Measurements from ENCODE around the gene GALK2. TPM values are rescaled to one million over a fixed set of nuclear protein-coding genes. Genes with fewer than 3 reads are reported as not detected.
"Not testable (repeated sequence)": the region's sequence is repeated elsewhere in the genome, so short reads cannot be mapped to it uniquely, and the experiment has no call there.

Gene GALK2
- total RNA-seq, 1 donor from 2014 or later: 38.3 TPM

DNA sequence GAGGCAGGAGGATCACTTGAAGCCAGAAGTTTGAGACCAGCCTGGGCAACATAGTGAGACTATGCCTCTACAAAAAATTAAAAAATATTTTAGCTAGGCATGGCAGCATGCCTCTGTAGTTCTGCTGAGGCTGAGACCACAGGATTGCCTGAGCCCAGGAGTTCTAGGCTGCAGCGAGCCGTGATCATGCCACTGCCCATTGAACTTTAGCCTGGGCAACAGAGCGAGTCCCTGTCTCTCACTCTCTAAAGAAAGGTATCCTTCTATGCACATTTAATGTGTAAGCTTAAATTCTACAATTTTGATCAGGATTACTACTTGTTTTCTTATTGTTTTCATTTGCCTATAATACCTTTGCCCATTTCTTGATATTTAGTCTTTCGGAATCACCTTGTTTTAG, 26.8 kb downstream of the GALK2 start:
- ATAC-seq: no peak
- no peak for DNase-seq
- intact Hi-C loops (cut with micrococcal nuclease): no loop called here

DNA sequence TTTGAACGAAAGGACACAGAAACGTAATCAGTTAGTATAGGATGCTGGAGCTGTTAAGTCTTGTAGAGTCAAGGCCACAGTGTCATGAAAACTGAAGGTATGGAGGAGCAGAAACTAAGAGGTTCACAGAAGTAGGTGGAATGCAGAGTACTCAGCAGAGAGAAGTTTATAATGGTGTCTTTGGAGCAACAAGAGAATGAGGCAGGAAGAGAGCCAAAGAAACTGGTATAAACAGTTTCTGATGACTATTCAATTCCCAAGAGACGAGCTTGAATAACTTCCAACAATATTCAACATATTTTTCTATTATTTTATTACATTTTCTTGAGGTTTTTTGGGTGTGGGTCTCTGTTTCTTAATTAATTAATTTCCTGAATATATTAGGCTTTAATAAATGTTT, 29.6 kb downstream of the GALK2 start:
- intact Hi-C loops (cut with micrococcal nuclease): no loop called here
- DNase-seq (no peak), ATAC-seq (no peak)

DNA sequence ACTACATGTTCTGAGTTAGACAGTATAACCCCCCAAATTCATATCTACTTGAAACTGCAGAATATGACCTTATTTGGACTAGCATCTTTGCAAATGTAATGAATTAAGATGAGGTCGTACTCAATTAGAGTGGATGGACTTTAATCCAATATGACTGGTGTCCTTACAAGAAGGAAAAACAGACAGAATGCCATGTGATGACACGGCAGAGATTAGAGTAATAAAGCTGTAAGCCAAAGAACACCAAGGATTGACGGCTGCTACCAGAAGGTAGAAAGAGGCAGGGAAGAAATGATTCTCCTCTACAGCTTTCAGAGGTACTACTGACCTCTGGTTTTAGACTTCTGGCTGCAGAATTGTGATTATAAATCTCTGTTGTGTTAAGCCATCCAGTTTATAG, 30.3 kb downstream of the GALK2 start:
- DNase-seq: no peak
- intact Hi-C loops (cut with micrococcal nuclease): no loop called here
- ATAC-seq: no peak

DNA sequence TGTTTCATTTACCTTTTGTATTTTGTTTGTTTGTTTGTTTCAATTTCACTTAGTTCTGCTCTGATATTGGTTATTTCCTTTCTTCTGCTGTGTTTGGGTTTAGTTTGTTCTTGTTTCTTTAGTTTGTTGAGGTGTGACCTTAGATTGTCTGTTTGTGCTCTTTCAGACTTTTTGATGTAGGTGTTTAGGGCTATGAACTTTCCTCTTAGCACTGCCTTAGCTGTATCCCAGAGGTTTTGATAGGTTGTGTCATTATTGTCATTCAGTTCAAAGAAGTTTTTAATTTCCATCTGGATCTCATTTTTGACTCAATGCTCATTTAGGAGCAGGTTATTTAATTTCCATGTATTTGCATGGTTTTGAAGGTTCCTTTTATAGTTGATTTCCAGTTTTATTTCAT, 38.1 kb downstream of the GALK2 start:
- ATAC-seq; intact Hi-C loops (cut with micrococcal nuclease); DNase-seq: not testable (repeated sequence)

DNA sequence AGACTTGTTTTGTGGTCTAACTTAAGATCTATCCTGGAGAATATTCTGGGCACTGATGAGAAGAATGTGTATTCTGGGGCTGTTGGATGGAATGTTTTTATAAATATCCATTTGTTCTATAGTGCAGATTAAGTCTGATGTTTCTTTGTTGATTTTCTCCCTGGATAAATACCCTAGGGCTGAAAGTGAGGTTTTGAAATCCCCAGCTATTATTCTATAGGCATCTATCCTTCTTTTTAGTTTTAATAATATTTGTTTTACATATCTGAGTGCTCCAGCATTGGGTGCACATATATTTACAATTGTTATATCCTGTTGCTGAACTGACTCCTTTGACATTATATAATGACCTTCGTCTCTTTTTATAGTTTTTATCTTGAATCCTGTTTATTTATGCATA, 42.9 kb downstream of the GALK2 start:
- intact Hi-C loops (cut with micrococcal nuclease): no loop called here

DNA sequence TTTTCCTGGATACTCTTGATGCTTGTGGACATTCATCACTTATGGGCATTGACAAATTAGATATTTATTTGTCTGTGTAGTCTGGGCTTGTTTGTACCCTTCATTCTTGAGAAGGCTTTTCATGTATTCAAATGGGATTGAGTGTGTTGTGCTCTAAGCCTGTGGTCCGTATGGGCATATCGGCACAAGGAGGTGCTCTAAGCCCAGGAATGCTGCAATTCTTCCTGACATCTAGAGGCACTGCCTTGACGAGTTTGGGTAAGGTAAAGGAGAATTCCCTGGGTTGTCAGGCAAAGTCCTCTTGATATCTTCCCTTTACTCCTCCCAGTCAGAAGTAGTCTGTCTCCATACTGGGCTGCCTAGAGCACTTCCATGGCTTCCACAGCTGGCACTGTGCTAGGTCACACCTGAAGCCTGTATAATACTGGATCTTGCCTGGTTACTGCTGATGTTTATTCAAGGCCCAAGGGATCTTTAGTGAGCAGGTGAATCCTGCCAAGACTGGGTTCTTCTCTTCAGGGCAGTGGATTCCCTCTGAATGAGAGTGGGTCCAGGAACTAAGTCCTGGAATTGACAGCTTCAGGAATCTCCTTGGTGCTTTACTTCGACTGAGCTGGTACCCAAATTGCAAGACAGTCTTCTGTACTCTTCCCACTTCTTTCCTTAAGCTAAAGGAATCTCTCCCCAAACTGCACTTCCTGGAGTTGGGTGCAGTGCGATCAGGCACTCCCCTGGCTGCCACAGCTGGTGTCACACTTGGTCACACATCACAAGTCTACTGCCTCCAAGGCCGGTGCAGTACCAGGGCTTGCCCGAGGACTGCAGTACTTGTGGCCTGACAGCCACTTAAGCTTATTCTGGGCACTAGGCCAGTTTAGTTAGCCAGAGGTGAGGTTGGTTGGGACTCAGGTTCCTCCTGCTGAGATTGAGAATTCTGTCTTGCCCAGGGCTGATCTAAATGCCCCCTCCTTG, 46.0 kb downstream of the GALK2 start:
- ATAC-seq (peak; percentile 100), DNase-seq (peak; percentile 75)
- intact Hi-C loops (cut with micrococcal nuclease): no loop called here

More for the DNA sequence above, 42.9 kb downstream of the GALK2 start:
- ATAC-seq (no peak), DNase-seq (no peak)

DNA sequence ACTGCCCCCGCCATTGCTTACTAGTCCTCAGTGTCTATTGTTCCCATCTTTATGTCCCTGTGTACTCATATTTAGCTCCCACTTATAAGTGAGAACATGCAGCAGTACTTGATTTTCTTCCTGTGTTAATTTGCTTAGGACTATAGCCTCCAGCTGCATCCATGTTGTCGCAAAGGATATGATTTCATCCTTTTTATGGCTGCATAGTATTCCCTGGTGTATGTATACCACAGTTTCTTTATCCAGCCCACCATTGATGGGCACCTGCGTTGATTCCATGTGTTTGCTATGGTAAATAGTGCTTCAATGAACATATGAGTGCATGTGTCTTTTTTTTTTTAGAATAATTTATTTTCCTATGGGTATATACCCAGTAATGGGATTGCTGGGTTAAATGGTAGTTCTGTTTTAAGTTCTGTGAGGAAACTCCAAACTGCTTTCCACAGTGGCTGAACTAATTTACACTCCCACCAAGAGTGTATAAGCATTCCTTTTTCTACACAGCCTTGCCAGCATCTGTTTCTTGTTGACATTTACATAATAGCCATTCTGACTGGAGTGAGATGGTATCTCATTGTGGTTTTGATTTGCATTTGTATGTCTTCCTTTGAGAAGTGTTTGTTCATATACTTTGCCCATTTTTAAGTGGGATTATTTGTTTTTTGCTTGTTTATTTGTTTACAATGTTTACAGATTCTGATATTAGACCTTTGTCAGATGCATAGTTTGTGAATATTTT, 53.7 kb downstream of the GALK2 start:
- intact Hi-C loops (cut with micrococcal nuclease): no loop called here
- DNase-seq: no peak
- ATAC-seq: no peak

DNA sequence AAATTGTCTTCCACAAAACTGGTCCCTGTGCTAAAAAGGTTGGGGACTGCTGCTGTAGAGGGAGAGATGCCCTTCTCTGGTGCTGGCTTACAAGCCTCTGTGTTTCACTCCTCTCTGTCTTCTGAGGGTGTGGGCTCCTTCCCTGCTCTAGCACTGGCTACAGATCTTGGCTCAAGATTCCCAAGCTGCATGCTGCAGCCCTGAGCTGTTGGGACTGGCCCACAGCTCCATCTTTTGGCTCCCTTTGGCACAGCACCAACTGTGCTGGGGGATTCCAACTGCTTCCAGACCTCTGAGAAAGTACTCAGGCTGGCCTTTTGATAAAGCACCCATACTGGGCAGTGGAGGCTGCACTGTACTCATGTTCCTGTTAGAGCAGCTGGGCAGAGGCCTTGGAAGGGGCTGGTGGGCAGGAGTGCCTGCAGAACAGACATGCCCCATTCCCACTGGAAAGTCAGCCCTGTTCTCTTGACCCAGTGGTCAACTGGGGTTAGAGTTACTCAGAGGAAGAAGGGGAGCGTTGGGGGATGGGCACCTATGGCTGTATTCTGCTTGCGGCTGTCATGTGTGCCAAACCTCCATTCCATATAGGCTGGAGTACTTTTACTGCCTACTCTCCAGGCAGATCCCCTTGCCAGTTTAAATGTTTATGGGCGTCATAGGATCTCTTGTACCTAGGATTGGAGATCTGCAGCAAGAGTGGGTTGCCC, 55.7 kb downstream of the GALK2 start:
- intact Hi-C loops (cut with micrococcal nuclease): no loop called here
- ATAC-seq (no peak), DNase-seq (no peak)

DNA sequence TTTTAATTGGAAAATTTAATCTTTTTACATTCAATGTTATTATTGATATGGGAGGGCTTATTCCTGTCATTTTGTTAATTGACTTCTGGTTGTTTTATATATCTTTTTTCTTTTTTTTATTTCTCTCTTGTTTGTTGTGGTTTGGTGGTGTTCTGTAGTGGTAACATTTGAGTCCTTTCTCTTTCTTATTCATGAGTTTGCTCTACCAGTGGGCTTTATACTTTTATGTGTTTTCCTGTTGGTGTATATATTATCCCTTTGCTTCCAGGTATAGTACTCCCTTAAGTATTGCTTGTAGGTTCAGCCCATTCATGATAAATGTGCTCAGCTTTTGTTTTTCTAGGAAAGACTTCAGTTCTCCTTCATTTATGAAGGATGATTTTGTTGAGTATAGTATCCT, 57.6 kb downstream of the GALK2 start:
- ATAC-seq (no peak), DNase-seq (no peak)
- intact Hi-C loops (cut with micrococcal nuclease): no loop called here

DNA sequence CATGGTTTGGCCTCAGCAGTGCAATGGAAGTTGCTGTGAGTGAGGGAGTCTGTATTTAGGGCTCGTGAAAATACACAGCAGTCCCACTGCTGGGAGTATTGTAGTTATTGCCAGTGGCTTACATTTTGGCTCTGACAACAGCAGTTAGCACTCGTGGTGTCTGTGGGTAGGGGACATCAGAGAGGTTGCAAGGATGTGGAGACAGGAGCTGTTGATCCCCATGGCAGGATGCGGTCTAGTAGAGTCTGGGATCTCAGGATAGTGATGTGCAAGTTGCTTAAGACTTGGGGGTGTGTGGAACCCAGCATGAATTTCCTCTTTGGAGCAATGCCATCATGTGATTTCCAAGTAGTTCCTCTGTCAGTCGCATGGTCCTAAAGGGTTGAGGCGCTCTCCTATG, 59.9 kb downstream of the GALK2 start:
- intact Hi-C loops (cut with micrococcal nuclease): loop anchor here (10.0 kb wide), 2 partner anchors 195 to 915 kb away; partner anchors contain the start of gene FGF7
- DNase-seq: no peak
- no peak for ATAC-seq

DNA sequence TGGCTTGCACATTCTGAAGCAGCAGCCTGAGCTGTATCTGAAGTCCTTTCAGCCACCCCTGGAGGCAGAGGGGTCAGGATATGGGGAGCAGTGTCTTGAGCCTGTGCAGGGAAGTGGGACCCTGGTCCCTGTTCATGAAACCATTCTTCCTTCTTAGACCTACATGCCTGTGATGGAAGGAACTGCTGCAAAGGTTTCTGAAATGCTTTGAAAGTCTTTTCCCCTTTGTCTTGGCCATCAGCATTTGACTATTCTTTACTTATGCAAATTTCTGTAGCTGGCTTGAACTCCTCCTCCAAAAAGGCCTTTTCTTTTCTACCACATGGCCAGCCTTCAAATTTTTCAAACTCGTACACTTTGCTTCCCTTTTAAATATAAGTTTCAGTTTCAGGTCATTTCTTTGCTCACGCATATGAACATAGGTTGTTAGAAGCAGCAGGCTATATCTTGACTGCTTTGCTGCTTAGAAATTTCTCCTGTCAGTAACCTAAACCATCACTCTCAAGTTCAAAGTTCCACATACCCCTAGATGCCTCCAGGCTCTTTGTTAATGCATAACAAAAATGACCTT, 62.3 kb downstream of the GALK2 start:
- no peak for ATAC-seq
- DNase-seq: no peak
- intact Hi-C loops (cut with micrococcal nuclease): loop anchor here (10.0 kb wide), 2 partner anchors 192 to 912 kb away; partner anchors contain the start of gene FGF7

DNA sequence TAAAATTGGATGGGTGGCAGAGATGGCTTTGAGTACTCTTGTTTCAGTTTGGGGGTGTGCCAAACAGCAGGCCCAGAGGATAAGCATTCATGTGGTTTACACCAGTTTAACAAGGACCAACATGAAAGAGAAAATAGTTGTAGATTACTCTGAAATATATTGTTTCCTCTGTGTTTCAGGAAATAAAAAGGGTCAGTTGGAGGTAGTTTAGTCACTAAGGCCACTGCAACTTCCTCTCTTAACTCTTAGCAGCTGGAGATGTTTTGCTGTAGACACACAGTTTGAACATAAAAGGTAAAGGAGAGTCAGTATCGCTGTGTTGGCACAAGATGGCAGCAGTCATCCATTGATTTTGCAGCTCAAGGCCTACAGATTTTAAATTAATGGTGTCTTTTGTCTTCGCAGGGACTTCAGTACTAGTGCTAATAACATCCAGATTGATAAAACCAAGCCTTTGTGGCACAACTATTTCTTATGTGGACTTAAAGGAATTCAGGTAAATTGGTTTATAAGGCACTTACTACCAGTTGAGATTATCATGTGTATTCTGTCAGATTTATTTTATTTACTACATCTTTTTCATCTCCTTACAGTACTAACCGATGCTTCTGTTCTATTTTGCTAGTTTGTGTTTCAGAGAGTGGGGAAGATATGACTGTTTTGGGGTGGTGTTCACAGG, 65.5 kb downstream of the GALK2 start:
- DNase-seq (no peak), ATAC-seq (peak; percentile 88)

DNA sequence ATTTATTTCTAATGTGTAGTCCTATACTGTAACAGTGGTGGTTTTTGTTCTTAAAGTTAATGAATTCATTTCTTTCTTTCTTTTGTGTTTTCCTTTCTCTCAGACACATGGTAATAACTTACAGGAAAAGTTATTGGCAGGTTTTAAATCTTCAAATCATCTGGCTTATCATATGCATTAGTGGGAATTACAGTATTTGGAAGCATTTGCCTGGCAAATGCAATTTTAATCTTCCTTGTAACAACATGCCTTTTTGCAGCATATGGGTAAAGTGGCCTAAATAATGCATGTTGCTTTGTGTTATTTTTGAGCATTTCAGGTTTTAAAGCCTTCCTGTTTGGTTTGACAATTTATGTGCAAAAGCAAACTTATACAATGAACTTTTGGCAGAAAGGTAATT, 66.8 kb downstream of the GALK2 start:
- intact Hi-C loops (cut with micrococcal nuclease): loop anchor here (10.0 kb wide), 2 partner anchors 188 to 908 kb away; partner anchors contain the start of gene FGF7
- DNase-seq (no peak), ATAC-seq (no peak)

More for the DNA sequence above, 65.5 kb downstream of the GALK2 start:
- intact Hi-C loops (cut with micrococcal nuclease): loop anchor here (10.0 kb wide), 2 partner anchors 189 to 909 kb away; partner anchors contain the start of gene FGF7

DNA sequence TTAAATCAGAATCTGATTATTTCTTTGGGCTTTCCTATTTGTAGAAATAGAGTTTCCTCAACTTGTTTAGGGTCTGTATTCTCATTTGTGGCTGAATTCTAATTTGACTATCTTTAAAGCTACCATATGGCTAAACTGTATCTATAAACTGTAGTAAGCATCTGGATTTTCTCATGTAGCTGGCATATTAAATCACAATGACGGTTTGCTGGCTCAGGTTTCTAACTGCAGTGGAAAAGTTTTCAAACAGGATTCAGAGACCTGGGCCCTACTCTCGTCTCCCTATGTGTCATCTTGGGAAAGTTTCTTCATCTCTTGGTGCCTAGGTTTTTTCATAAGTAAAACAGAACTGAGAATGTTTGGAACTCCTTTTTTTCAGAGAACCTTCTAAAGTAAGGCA, 68.3 kb downstream of the GALK2 start:
- peak; percentile 68 for ATAC-seq
- DNase-seq: no peak
- intact Hi-C loops (cut with micrococcal nuclease): loop anchor here (10.0 kb wide), 2 partner anchors 186 to 906 kb away; partner anchors contain the start of gene FGF7

DNA sequence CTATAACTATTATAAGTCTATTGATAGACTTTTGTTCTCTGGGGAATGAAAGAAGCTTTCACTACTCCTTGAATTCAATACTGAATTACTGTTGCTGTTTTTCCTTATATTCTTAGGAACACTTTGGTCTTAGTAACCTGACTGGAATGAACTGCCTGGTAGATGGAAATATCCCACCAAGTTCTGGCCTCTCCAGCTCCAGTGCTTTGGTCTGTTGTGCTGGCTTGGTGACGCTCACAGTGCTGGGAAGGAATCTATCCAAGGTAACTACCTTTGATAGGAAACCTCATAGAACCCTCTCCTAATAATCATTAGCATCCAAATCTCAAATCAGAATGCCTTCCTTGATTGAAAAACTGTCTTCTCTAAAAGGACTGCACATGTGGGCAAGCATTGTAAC, 69.1 kb downstream of the GALK2 start:
- intact Hi-C loops (cut with micrococcal nuclease): loop anchor here (10.0 kb wide), 2 partner anchors 186 to 906 kb away; partner anchors contain the start of gene FGF7
- DNase-seq: no peak
- ATAC-seq: no peak

DNA sequence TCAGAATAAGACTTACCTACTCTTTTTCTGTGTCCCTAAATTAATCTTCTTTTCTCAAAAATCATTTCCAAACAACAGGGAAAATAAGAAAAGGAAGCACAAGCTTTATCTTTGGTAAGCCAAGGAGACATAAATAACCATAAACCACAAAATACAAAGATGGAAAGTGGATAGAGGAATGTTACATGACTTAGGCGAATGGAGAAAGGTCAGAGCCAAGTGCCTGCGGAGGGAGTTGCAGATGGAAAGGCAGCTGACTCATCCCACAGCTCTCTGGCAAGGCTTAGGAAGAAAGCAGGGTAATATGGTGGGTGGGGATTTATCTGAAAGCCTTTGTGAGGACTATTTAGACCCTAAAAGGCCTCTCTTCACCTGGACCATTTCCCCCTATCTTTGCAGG, 72.8 kb downstream of the GALK2 start:
- intact Hi-C loops (cut with micrococcal nuclease): no loop called here
- DNase-seq (no peak), ATAC-seq (peak; percentile 38)

DNA sequence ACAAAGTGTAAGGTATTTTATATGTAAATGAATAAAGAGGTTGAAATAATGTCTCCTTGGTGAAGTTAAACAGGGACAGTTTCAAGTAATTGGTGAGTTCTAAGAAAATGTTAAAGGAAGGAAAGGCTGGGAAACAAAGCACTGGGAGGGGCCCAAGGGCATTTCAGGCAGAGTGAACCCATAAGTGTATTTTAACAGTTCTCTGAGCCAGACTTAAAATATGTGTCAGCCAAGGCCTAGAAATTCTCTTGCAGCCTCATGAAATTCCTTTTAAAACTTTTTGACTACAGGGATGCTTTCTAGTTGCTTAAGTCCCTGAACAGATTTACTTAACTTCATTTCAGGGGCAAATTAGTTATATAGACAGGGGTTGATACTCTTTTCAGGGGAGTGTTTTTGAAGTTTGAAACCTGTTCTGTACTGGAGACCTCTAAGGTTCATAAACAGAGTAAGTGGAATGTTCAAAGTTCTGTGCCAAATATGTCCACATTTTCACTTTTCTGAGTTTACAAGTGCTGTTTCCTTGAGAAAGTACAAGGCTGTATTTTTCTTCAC, 77.6 kb downstream of the GALK2 start:
- no peak for ATAC-seq
- DNase-seq: no peak
- intact Hi-C loops (cut with micrococcal nuclease): no loop called here

DNA sequence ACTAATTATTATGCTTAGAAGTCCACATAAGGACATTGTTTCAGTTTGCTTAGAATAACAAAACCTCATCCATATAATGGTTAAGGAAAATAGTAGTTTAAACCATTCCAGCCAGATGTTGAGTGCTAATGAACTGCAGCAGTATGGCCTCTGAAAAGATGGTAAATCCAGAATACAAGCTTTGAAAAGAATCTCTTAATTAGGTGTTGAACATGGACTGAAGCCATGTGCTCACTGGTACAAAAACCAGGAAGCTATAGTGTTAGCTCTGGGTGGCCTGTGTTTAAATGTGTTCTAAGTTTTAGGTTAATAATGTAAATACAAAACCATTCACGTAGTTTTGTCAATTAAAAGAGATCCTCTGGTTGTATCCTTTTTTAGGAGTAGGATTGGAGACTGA, 78.2 kb downstream of the GALK2 start:
- intact Hi-C loops (cut with micrococcal nuclease): no loop called here
- DNase-seq: no peak
- ATAC-seq: no peak

Measured in left ventricle myocardium superior (tissue), 1 donor.